GM18868 (cell line): Measurements from ENCODE around the gene PAMR1.
"Not testable (repeated sequence)": the region's sequence is repeated elsewhere in the genome, so short reads cannot be mapped to it uniquely, and the experiment has no call there.

ENCODE experiments used
- ATAC-seq: cut with Tn5 transposase; IDR thresholded peaks from one replicate; pipeline ENCODE4 v1.9.1; 2021; ENCODE audit warnings: mild to moderate bottlenecking, moderate library complexity; ENCODE audit not compliant: unreplicated experiment

PAMR1 gene

GRCh38 chr11:35545391-35546003, 20.1 kb upstream of the PAMR1 start:
- ATAC-seq: no peak

GRCh38 chr11:35543481-35543880, 18.1 kb upstream of the PAMR1 start:
- no peak for ATAC-seq

- ATAC-seq: no peak
Measured at GRCh38 chr11:35541621-35542375, 16.4 kb upstream of the PAMR1 start.

- ATAC-seq: no peak
Measured at GRCh38 chr11:35540526-35540925, 15.1 kb upstream of the PAMR1 start.

- ATAC-seq: no peak
Measured at GRCh38 chr11:35539781-35540281, 14.4 kb upstream of the PAMR1 start.

GRCh38 chr11:35539256-35539655, 13.8 kb upstream of the PAMR1 start:
- ATAC-seq: no peak

- ATAC-seq: no peak
Measured at GRCh38 chr11:35536470-35536869, 11.1 kb upstream of the PAMR1 start.

- ATAC-seq: no peak
Measured at GRCh38 chr11:35531246-35531645, 5.8 kb upstream of the PAMR1 start.

GRCh38 chr11:35529971-35530495, 4.6 kb upstream of the PAMR1 start:
- ATAC-seq: no peak

GRCh38 chr11:35526370-35526792, 965 bp upstream of the PAMR1 start:
- no peak for ATAC-seq

- ATAC-seq: no peak
Measured at GRCh38 chr11:35524780-35525179, 636 bp downstream of the PAMR1 start.

- ATAC-seq: no peak
Measured at GRCh38 chr11:35523861-35524260, 1.6 kb downstream of the PAMR1 start.

GRCh38 chr11:35523331-35523768, 2.1 kb downstream of the PAMR1 start:
- ATAC-seq: no peak

- ATAC-seq: not testable (repeated sequence)
Measured at GRCh38 chr11:35522091-35522490, 3.3 kb downstream of the PAMR1 start.

- ATAC-seq: no peak
Measured at GRCh38 chr11:35520376-35520775, 5.0 kb downstream of the PAMR1 start.

GRCh38 chr11:35518766-35519165, 6.7 kb downstream of the PAMR1 start:
- ATAC-seq: no peak

GRCh38 chr11:35517481-35517880, 7.9 kb downstream of the PAMR1 start:
- ATAC-seq: no peak

- ATAC-seq: no peak
Measured at GRCh38 chr11:35516403-35516802, 9.0 kb downstream of the PAMR1 start.

- ATAC-seq: no peak
Measured at GRCh38 chr11:35515224-35515623, 10.2 kb downstream of the PAMR1 start.

- no peak for ATAC-seq
Measured at GRCh38 chr11:35514481-35514880, 10.9 kb downstream of the PAMR1 start.

GRCh38 chr11:35511666-35512065, 13.8 kb downstream of the PAMR1 start:
- no peak for ATAC-seq

- no peak for ATAC-seq
Measured at GRCh38 chr11:35507688-35508087, 17.7 kb downstream of the PAMR1 start.
